Bronchial epithelial cell (primary cell): ENCODE data around the gene SUPT5H. TPM values are rescaled to one million over a fixed set of nuclear protein-coding genes. Genes with fewer than 3 reads are reported as not detected.

Source experiments
- DNase-seq: peaks from one replicate; pipeline ENCODE4 v3.0.0-alpha.2; 2010; ENCODE audit warnings: low read depth
- FAIRE-seq: peaks from 2 replicates; lab custom pipeline; 2011; peaks lifted over from hg19 to GRCh38; lab: Jason Lieb, UNC
- H3K27me3 ChIP-seq: 2 replicates; pipeline ENCODE4 v1.5.1; 2011; ENCODE audit warnings: low read length; ENCODE audit not compliant: control insufficient read depth, insufficient read depth
- H3K36me3 ChIP-seq: 2 replicates; pipeline ENCODE4 v1.5.1; 2011; ENCODE audit warnings: low read length; ENCODE audit not compliant: control insufficient read depth, insufficient read depth
- H3K4me3 ChIP-seq: 2 replicates; pipeline ENCODE4 v1.5.1; 2011; ENCODE audit warnings: mild to moderate bottlenecking, low read depth, low read length, control low read depth
- total RNA-seq: library from RNA; depleted of rRNA; stranded (reverse); fragments of >200 nt; gene quantifications from 2 replicates; pipeline ENCODE4 v1.2.1, GENCODE V29; 2014
- TF ChIP-seq, protein P1 (sequence below): IDR thresholded peaks from 2 replicates; pipeline ENCODE4 v1.5.1; 2011; ENCODE audit warnings: mild to moderate bottlenecking, moderate library complexity, low read length, control low read depth, inconsistent platforms; ENCODE audit not compliant: insufficient read depth, severe bottlenecking

The SUPT5H gene
- total RNA-seq, 1 donor from 2014 or later: 41.9 TPM

GRCh38 chr19:39512988-39513387, 67.6 kb downstream of the SUPT5H start:
- TF ChIP-seq, protein P1, sequence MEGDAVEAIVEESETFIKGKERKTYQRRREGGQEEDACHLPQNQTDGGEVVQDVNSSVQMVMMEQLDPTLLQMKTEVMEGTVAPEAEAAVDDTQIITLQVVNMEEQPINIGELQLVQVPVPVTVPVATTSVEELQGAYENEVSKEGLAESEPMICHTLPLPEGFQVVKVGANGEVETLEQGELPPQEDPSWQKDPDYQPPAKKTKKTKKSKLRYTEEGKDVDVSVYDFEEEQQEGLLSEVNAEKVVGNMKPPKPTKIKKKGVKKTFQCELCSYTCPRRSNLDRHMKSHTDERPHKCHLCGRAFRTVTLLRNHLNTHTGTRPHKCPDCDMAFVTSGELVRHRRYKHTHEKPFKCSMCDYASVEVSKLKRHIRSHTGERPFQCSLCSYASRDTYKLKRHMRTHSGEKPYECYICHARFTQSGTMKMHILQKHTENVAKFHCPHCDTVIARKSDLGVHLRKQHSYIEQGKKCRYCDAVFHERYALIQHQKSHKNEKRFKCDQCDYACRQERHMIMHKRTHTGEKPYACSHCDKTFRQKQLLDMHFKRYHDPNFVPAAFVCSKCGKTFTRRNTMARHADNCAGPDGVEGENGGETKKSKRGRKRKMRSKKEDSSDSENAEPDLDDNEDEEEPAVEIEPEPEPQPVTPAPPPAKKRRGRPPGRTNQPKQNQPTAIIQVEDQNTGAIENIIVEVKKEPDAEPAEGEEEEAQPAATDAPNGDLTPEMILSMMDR: no peak
- H3K36me3 ChIP-seq: no peaks in the 10 kb centered on the region
- FAIRE-seq (no peak), DNase-seq (no peak)
- H3K4me3 ChIP-seq: no peak overlapping the region
- H3K27me3 ChIP-seq: peaks cover 22% of the 10 kb centered on the region

DNA sequence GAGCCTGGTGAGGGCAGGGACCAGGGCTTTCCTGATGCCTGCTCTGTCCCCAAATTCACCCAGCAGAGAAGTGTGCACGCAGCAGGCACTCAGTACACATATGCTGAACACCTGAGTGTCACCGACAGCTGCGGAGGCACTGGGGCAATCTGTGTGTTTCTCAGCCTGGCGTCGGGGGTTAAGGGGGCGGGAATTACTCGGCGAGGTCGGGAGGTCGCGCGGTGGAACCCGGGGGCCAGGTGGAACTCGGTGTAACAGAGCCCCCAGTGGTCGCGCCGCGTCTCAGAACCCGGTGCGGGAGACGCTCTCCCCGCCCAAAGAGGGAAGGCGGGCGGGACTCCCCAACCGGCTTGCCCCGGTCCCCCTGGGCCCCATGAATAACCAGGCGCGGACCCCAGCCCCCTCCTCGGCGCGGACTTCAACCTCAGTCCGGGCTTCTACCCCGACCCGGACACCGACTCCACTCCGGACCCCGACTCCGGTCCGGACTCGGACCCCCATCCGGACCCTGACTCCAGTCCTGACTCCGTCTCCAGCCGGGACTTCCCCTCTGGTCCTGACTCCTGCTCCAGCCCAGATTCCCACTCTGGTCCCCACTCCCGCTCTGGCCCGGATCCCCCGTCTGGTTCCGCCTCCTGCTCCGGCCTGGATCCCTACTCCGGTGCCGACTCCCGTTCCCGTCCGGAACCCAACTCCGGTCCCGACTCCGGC, 69.6 kb downstream of the SUPT5H start, which contains the start of gene SELENOV:
SELENOV (plus strand) TSS at position 300 of the 711 bp plus-strand sequence; CDS start at position 374, 74 bp downstream.
- FAIRE-seq: no peak
- no peak within 1 kb of the TSS for H3K4me3 ChIP-seq
- no peaks in the 10 kb centered on the region for H3K36me3 ChIP-seq
- DNase-seq: no peak
- TF ChIP-seq, protein P1: no peak
- H3K27me3 ChIP-seq: peaks cover 26% of the 10 kb centered on the region

GRCh38 chr19:39515551-39516191, 70.3 kb downstream of the SUPT5H start:
- no peak for DNase-seq
- Histone ChIP-seq H3K27me3 (peaks cover 26% of the 10 kb centered on the region), H3K4me3 (no peak overlapping the region), H3K36me3 (no peaks in the 10 kb centered on the region)
- TF ChIP-seq, protein P1: no peak
- no peak for FAIRE-seq

DNA sequence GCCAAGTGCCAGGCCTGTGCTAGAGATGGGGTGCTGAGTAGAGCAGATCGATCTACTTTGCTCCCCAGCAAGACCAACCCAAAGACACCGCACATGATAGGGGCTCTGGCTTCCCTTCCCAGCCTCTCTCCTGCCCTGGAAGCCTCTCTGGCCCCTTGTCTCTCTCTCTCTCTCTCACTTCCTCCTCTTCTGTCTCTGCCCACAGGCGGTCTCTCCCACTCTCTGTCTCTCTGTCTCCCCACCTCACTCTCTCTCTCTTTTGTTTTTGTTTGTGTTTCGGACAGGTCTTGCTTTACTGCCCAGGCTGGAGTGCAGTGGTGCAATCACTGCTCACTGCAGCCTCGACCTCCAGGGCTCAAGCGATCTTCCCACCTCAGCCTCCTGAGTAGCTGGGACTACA, 70.9 kb downstream of the SUPT5H start:
- TF ChIP-seq, protein P1: no peak
- Histone ChIP-seq H3K27me3 (peaks cover 26% of the 10 kb centered on the region), H3K4me3 (no peak overlapping the region), H3K36me3 (no peaks in the 10 kb centered on the region)
- DNase-seq (no peak), FAIRE-seq (no peak)

DNA sequence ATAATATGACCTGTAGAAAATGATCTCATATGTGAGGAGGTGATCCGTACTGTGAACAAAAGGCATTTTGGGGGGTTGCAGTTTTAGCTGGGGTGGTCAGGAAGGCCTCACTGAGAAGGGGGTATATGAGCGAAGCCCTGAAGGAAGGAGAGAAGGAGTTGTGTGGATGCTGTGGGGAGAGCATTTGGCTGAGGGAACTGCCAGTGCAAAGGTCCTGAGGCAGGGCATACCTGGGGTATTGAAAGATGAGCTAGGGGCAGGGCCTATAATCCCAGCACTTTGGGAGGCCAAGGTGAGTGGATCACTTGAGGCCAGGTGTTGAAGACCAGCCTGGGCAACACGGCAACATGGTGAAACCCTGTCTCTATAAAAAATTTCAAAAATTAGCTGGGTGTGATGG, 72.0 kb downstream of the SUPT5H start:
- H3K27me3 ChIP-seq: peaks cover 26% of the 10 kb centered on the region
- TF ChIP-seq, protein P1: no peak
- FAIRE-seq (no peak), DNase-seq (no peak)
- no peak overlapping the region for H3K4me3 ChIP-seq
- no peaks in the 10 kb centered on the region for H3K36me3 ChIP-seq

DNA sequence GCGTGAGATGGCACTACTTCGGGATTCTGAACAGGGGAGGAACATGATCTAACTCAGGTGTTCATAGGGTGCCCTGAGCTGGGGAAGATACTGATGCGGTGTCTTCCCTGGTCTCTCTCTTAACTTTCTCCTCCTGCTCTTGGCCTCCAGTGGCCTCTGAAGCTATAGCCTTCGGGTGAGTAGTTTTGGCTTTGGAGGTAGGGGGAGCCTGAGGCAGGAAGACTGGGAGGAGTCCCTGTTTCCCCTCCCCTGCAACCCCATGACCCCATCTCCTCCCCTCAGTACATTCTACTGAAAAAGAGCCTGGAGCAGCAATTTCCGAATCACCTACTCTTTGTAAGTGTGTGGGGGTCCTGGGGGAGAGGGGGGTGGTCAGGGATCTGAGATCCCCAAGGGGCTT, 73.1 kb downstream of the SUPT5H start:
- TF ChIP-seq, protein P1: no peak
- H3K36me3 ChIP-seq: no peaks in the 10 kb centered on the region
- DNase-seq (no peak), FAIRE-seq (no peak)
- H3K4me3 ChIP-seq: no peak overlapping the region
- peaks cover 26% of the 10 kb centered on the region for H3K27me3 ChIP-seq
